Ovary (tissue), 3 donors: Measurements from ENCODE around the gene POP4.

Source experiments
- CTCF ChIP-seq, 3 donors: fragments of 450-650 bp in 2 of 3; fragments of 200-600 bp in 1 of 3; IDR thresholded peaks; one replicate each; pipeline versions ENCODE4 v1.5.1 to v1.8.0; 2016 to 2022; ENCODE audit warnings: antibody characterized with exemption in 3 of 3, mild to moderate bottlenecking in 1 of 3
- POLR2A ChIP-seq: fragments of 450-650 bp; IDR thresholded peaks from one replicate; pipeline ENCODE4 v1.6.1; 2017; ENCODE audit warnings: antibody characterized with exemption, mild to moderate bottlenecking, moderate library complexity
- donor health status: DM: no; HTN: no; CAD: no.

- TF ChIP-seq POLR2A (no peak), CTCF (IDR thresholded peaks at IDR 0.05) (no peak)
These were observed 26.7 kb upstream of the POP4 start for GRCh38 chr19:29579308-29579910.
